ENCODE results near the gene GABRB2. TPM values are rescaled to one million over a fixed set of nuclear protein-coding genes. Genes with fewer than 3 reads are reported as not detected.

Gene GABRB2
- total RNA-seq, 1 experiment from 2014 or later, result not detected

GRCh38 chr5:161277011-161277410 lies 269.5 kb downstream of the GABRB2 start:
- intact Hi-C loops (cut with micrococcal nuclease; ENCODE audit: unreplicated experiment), result no loop called here
- no peak for TF ChIP-seq SIN3A (IDR thresholded peaks at IDR 0.05; ENCODE audit: borderline replicate concordance, insufficient read depth, low read depth, low read length)
- TF ChIP-seq REST (IDR thresholded peaks at IDR 0.05; ENCODE audit: insufficient read depth in 1 of 2, low read depth in 2 of 2, low read length in 1 of 2), result no peak
- TF ChIP-seq POLR2AphosphoS5 (IDR thresholded peaks at IDR 0.05; ENCODE audit: low read depth, low read length), result no peak
- no peak for TF ChIP-seq CTCF (IDR thresholded peaks at IDR 0.05)
- no peak for TF ChIP-seq TCF7L2 (IDR thresholded peaks at IDR 0.05; ENCODE audit: low read depth, low read length)
- no peak for DNase-seq (ENCODE audit: low read depth, low spot score)

DNA sequence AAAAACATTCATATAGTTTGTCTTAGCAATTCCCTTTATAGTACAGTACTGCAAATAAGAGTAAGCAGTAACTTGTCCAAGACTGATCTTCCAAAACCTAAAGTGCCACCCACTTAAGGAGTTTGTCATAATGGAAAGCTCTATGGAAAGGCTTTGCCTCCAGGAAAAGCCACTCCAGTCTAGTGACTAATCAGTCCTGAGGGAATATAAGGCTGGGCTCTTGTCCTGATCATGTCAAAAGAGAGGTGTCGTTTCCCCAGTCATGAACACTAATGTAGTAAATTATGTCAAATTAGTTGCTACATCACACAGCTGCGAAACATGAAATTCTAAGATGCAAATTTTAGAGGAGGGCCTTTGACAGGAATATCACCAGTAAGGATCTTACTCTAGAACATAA lies 271.6 kb downstream of the GABRB2 start:
- H3K9me3 ChIP-seq (ENCODE audit: control insufficient read depth, insufficient read depth, low read depth, low read length), result no peaks in the 10 kb centered on the region
- H3K4me1 ChIP-seq (ENCODE audit: control insufficient read depth, insufficient read depth, low read length), result no peaks in the 10 kb centered on the region
- H3K36me3 ChIP-seq (ENCODE audit: control insufficient read depth, insufficient read depth, low read length), result no peaks in the 10 kb centered on the region
- no TSS peak for BruUV-seq (replicated peaks)
- no peak for TF ChIP-seq SIN3A (IDR thresholded peaks at IDR 0.05; ENCODE audit: borderline replicate concordance, insufficient read depth, low read depth, low read length)
- no peak for TF ChIP-seq REST (IDR thresholded peaks at IDR 0.05; ENCODE audit: insufficient read depth in 1 of 2, low read depth in 2 of 2, low read length in 1 of 2)
- no peak for TF ChIP-seq POLR2AphosphoS5 (IDR thresholded peaks at IDR 0.05; ENCODE audit: low read depth, low read length)
- TF ChIP-seq CTCF (IDR thresholded peaks at IDR 0.05), result no peak
- no peak for TF ChIP-seq TCF7L2 (IDR thresholded peaks at IDR 0.05; ENCODE audit: low read depth, low read length)
- no peak for DNase-seq (ENCODE audit: low read depth, low spot score)
- H3K4me3 ChIP-seq (ENCODE audit: low read depth in 2 of 2, low read length in 2 of 2), result no peak overlapping the region
- ATAC-seq, result no peak
- no peaks in the 10 kb centered on the region for H3K27me3 ChIP-seq (ENCODE audit: control insufficient read depth, insufficient read depth, low read length)
- intact Hi-C loops (cut with micrococcal nuclease; ENCODE audit: unreplicated experiment) (no loop called here), in situ Hi-C loops (cut with HindIII; ENCODE audit: low pct_unique_long_range_greater_than_20kb, low sequenced_read_pairs) (no loop called here)
- POLR2A ChIA-PET, result no interaction called here
- CTCF ChIA-PET, result no interaction called here
- no peak overlapping the region for H3K27ac ChIP-seq (ENCODE audit: low read length)

More at GRCh38 chr5:161277011-161277410, 269.5 kb downstream of the GABRB2 start:
- H3K27me3 ChIP-seq (ENCODE audit: control insufficient read depth, insufficient read depth, low read length), result no peaks in the 10 kb centered on the region
- ChIA-PET CTCF (no interaction called here), POLR2A (no interaction called here)
- H3K36me3 ChIP-seq (ENCODE audit: control insufficient read depth, insufficient read depth, low read length), result no peaks in the 10 kb centered on the region
- no peak for ATAC-seq
- no peaks in the 10 kb centered on the region for H3K9me3 ChIP-seq (ENCODE audit: control insufficient read depth, insufficient read depth, low read depth, low read length)
- no TSS peak for BruUV-seq (replicated peaks)
- in situ Hi-C loops (cut with HindIII; ENCODE audit: low pct_unique_long_range_greater_than_20kb, low sequenced_read_pairs), result no loop called here
- no peak overlapping the region for H3K4me3 ChIP-seq (ENCODE audit: low read depth in 2 of 2, low read length in 2 of 2)
- H3K27ac ChIP-seq (ENCODE audit: low read length), result no peak overlapping the region
- no peaks in the 10 kb centered on the region for H3K4me1 ChIP-seq (ENCODE audit: control insufficient read depth, insufficient read depth, low read length)

All from Panc1 (cell line).